AG09309 (cell line): ENCODE results near the gene TTC6.

Source experiments
- DNase-seq: peaks from one replicate; pipeline ENCODE4 v3.0.0-alpha.2; 2010; ENCODE audit warnings: low read depth
- H3K4me3 ChIP-seq: 2 replicates; pipeline ENCODE4 v1.5.1; 2011; ENCODE audit warnings: mild to moderate bottlenecking, low read depth, low read length, moderate library complexity; ENCODE audit not compliant: control insufficient read depth
- TF ChIP-seq, protein P1 (sequence below): IDR thresholded peaks from 2 replicates; pipeline ENCODE4 v1.5.1; 2011; ENCODE audit warnings: mild to moderate bottlenecking, low read depth, low read length, inconsistent platforms; ENCODE audit not compliant: insufficient read depth, control insufficient read depth; ENCODE audit errors: missing control alignments

Gene TTC6

GRCh38 chr14:37573356-37573755, 22.1 kb upstream of the TTC6 start:
- TF ChIP-seq, protein P1, sequence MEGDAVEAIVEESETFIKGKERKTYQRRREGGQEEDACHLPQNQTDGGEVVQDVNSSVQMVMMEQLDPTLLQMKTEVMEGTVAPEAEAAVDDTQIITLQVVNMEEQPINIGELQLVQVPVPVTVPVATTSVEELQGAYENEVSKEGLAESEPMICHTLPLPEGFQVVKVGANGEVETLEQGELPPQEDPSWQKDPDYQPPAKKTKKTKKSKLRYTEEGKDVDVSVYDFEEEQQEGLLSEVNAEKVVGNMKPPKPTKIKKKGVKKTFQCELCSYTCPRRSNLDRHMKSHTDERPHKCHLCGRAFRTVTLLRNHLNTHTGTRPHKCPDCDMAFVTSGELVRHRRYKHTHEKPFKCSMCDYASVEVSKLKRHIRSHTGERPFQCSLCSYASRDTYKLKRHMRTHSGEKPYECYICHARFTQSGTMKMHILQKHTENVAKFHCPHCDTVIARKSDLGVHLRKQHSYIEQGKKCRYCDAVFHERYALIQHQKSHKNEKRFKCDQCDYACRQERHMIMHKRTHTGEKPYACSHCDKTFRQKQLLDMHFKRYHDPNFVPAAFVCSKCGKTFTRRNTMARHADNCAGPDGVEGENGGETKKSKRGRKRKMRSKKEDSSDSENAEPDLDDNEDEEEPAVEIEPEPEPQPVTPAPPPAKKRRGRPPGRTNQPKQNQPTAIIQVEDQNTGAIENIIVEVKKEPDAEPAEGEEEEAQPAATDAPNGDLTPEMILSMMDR, result no peak
- no peak overlapping the region for H3K4me3 ChIP-seq
- no peak for DNase-seq

DNA sequence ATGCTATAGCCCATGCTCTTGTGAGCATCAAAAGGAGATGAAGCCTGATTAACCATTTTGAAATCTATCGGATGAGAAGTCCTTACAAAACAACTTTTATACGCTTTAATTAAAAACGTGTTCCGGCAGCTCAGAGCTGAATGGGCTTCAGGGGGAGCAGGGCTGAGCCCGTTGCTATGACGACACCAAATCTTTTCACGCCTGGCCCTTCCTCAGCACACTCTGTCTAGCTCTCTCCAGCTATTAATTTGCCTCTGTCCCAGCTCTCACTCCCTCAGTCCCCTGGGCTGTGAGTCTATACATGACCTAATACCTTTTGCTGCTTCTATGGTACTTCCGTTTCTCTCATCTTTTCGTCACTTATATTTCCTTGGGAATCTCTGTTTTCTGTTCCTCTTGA, 16.2 kb upstream of the TTC6 start:
- TF ChIP-seq, protein P1, result no peak
- no peak for DNase-seq
- H3K4me3 ChIP-seq, result no peak overlapping the region

GRCh38 chr14:37580146-37580545, 15.3 kb upstream of the TTC6 start:
- no peak for DNase-seq
- TF ChIP-seq, protein P1, result no peak
- no peak overlapping the region for H3K4me3 ChIP-seq

GRCh38 chr14:37583358-37584210, 11.8 kb upstream of the TTC6 start:
- no peak overlapping the region; the same call in 1 of the 2 replicates for H3K4me3 ChIP-seq
- no peak for DNase-seq
- TF ChIP-seq, protein P1, result no peak

DNA sequence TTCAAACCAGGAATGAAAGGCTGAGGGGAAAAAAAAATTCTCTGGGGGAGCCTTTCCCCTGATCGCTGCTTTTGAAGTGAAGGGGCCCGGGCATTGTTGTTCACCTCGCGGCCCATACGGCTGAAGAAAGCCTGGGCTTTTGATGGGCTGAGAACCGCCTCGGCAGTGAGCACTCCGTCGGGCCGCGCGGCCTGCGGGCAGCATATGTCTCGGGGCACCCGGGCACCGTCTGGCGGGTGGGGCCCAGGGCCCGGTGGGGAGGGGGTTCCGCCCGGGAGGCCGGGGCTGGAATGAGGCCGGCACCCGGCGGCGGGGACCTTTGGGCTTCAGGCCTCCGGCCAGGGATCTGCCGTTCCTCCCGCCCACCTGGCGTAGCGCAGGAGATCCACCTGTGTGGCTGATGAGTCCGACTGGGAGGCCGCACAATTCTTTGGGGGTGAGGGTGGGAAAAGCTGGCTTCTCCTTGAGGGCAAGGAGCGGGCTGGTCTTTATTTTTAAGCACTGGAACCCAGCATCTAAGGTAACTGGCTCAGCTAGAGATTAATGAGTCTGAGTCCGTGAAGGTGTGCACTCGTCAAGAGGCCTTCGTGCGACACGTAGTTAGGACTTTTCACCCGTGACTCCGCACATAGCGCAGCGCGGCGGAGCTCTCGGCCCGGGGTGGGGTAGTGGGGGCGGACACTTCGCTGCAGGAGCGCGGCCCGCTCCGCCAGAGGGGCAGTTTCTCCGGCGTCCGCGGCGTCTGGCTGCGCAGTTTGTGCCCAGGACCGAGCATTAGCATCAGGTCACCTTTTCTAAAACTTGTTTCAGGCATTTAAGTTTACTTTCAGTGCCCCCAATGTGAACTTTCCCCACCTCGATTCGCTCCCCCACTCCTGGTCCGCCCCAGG, 11.0 kb upstream of the TTC6 start:
- no peak overlapping the region for H3K4me3 ChIP-seq
- TF ChIP-seq, protein P1, result no peak
- no peak for DNase-seq

DNA sequence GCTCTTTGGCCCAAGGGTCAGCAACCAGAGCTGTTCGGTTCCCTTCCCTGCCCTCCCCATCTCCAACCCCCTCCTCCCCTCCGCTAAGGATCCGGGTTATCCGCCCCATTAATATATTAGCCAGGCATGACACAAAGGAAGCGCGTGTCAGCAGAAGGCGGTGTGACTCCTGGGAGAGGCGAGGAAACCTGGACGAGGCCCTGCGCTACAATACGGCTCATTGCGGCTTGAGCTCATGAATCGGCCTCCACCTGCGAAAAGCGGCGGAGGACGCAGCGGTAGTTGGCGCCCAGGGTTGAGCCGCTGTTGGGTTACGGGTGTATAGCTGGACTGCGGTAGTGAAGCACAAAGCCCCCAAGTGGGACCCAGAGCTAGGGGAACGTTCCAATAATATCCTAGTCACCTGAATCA, 10.3 kb upstream of the TTC6 start:
- no peak for DNase-seq
- TF ChIP-seq, protein P1, result no peak
- no peak overlapping the region for H3K4me3 ChIP-seq
